GM21367 (cell line): ENCODE data around the gene CMTM3.
"Not testable (repeated sequence)": the region's sequence is repeated elsewhere in the genome, so short reads cannot be mapped to it uniquely, and the experiment has no call there.

Experiments
- ATAC-seq: cut with Tn5 transposase; IDR thresholded peaks from one replicate; pipeline ENCODE4 v1.9.1; 2021; ENCODE audit not compliant: unreplicated experiment

The CMTM3 gene, protein sequence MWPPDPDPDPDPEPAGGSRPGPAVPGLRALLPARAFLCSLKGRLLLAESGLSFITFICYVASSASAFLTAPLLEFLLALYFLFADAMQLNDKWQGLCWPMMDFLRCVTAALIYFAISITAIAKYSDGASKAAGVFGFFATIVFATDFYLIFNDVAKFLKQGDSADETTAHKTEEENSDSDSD

DNA sequence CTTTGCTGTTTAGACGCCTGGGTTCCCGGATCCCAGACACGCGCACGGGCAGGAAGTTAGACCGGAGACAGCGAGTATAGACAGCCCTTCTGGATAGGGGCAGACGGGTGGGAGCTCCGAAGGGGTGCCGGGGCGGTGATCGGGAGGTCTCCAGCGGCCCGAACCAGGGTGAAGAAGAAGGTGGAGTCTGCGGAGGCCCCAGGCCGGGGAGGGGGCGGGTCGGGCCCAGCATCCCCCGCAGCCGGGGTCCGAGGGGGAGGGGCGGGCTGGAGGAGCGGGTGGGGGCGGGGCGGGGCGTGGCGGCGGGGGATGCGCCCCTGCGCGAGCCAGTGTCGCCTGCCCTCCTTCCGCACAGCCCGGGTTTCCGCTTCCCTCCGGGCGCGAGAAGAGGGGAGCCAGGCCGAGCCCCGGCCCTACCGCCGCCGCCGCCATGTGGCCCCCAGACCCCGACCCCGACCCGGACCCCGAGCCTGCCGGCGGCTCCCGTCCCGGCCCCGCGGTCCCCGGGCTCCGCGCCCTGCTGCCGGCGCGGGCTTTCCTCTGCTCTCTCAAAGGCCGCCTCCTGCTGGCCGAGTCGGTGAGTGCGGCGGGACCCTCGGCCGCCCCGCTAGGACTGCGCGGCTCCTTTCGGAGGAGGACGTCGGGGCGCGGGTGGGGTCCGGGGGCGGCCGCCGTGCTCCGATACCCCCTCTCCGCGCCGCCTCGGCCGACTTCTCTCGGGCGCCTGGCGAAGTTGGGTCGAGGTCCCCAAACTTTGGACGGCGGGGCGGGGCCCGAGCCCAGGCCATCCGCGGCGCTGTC, at the start of gene CMTM3:
Gene CMTM3, plus strand, starts transcription at position 329 of the 801 bp plus-strand sequence. Its CDS starts 102 bp downstream, at position 431.
- ATAC-seq: peak; percentile 36

DNA sequence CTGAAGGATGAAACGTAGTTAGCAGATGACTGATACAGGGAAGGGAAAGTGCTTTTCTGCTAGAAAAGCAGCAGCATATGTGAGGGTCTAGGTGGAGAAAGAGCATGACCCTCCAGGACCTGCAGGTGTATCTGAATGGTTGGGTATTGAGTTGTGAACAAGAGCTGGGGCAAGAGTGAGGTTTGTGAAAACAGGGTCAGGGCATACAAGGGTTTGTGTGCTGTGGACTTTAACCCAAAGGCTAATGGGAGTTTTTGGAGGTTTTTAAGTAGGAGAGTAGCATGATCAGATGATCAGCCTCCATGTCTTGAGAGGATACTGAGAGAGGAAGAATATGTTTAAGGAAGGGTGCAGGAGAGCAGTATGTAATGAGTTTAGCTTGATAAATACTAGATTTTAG, 44.4 kb upstream of the CMTM3 start:
- ATAC-seq: no peak

DNA sequence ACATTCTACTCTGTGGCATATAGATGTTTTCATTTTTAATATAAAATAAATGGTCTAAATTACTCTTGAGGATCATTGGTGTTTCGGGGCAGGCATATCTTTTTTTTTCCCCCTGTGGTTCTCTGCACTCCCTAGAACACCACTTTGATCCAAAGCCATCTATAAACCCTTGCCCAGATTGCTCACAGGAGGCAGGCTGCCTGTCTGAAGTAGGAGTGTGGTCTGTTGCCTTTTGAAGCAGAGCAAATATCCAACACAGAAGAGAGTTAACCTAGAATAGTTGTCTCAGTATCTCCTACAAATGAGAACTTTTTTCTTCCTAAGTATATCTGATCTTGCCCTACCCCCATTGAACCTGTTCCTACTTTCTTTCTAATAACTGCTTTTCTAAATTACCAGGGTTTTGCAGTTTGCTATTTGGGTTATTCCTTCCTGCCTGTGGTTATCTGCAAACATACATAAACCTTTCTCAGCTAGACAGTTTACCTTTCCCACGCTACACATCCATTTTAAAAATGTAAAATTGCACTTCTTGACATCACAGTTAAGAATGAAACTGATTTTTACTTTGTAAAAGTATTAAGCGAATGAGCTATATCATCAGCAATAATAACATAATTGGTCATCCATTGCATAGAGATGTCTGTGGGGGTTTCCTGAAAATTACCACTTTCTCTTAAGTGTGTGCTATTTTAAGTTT, 43.0 kb upstream of the CMTM3 start:
- no peak for ATAC-seq

DNA sequence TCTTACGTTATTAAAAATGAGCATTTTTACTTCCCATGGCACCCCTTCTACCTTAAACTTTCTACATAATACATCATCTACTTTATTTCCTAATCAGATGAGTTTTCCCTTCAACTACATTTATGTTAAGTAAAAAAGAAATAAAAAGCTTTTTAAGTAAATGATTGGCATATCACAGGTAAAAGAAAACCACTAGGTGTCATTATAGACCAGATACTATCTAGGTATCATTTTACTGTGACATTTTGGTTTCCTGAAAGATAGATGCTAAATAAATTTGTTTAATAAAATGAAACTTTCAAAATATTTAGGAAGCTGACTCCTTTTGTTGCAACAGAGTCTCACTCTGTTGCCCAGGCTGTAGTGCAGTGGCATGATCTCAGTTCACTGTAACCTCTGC, 42.1 kb upstream of the CMTM3 start:
- no peak for ATAC-seq

DNA sequence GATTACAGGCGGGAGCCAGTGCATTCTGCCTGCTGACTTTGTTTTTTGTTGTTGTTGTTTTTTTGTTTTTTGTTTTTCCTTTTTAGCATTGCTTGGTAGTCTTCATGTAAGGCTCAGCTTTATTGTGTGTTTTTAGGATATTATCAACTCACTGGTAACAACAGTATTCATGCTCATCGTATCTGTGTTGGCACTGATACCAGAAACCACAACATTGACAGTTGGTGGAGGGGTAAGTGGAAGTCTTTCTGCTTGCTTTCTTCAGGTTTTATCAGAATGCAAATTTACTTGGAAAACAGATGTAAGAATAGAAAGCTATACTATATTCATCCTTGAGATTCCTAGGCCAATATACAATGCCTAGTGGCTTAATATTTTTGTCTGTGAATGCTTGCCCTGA, 41.5 kb upstream of the CMTM3 start:
- no peak for ATAC-seq

DNA sequence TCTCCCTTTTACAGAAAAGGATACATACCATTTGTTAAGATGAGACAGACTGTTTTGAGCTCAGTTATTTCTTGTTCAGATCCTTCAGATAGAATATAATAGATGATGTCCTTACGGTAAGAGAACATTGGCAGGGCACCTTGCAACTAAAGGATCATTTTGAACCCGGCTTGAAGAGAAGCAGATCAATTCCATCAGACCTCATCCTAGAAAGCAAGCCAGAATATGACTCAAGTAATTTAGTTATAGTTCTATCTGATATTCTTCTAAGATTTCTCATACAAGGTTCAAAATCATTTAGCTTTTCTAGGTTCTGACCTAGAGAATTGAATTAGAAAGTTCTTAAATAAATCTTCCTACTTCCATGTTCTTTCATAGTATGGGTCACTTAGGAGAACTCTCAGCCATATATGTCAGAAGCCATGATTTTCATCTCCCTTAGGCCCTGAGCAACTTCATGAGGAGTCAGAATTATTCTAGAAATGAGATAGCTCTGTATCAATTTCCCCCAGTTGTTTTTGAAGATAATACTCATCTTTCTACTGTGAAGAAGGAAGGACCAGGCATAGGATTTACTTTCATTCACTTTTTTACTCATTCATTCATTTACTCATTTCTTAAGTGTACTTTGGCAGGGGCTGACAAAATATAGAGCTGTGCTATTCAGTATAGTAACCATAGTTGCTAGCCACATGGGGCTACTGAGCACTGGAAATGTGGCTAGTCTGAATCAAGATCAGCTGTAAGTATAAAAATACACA, 40.8 kb upstream of the CMTM3 start:
- ATAC-seq: no peak

DNA sequence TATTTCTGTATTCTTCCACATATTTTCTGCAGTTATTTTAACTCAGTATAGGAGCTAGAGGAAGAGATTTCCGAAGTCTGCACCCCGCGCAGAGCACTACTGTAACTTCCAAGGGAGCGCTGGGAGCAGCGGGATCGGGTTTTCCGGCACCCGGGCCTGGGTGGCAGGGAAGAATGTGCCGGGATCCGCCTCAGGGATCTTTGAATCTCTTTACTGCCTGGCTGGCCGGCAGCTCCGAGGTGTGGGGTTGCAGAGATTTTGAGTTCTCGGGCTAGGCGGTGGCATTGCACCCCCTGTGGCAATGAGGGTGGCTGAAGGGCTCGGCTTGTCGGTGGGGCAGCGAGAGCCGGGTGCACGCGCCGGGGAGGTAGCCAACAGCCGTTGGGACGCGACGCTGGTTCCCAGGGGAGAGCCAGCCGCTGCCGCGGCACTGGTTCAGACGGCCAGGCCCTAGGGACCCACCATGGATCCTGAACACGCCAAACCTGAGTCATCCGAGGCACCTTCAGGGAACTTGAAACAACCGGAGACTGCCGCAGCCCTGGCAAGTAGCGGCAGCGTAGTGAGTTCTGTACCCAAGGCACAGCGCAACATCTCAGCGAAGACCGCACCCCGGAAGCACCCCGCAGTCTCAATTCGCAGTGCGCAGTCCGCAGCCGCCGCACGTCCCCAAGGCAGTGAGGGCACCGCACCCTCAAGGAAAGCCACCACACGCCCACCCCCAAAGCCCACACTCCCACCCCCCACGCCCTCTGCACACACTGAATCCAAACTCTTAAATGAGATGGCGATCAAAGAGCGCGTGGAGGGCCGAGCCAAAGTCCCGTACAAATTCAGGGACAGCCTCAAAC, 38.2 kb upstream of the CMTM3 start, which contains the start of gene CMTM1:
Gene CMTM1, plus strand, starts transcription at position 389 of the 851 bp plus-strand sequence. Its CDS starts 75 bp downstream, at position 464.
- no peak for ATAC-seq

DNA sequence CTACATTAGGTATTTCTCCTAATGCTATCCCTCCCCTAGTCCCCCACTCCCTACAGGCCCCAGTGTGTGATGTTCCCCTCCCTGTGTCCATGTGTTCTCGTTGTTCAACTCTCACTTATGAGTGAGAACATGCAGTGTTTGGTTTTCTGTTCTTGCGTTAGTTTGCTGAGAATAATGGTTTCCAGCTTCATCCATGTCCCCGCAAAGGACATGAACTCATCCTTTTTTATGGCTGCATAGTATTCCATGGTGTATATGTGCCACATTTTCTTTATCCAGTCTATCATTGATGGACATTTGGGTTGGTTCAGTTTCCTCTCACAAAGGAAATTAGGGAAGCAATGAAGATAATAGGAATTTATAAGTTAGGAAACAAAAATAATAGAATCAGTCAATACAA, 37.2 kb upstream of the CMTM3 start:
- ATAC-seq: not testable (repeated sequence)

DNA sequence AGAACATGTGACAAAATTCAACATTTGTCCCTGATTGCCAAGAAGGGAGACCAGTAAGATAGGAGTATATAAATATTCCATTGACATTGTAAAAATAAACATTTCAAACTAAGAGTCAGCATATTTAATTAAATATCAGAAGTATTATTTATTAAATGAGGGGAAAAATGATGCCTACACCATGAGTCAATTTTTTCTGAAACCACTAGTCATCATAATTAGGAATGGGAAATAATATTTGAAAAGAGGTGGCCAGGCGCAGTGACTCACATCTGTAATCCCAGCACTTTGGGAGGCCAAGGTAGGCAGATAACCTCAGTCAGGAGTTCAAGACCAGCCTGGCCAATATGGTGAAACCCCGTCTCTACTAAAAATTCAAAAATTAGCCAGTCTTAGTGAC, 36.1 kb upstream of the CMTM3 start:
- ATAC-seq: no peak

DNA sequence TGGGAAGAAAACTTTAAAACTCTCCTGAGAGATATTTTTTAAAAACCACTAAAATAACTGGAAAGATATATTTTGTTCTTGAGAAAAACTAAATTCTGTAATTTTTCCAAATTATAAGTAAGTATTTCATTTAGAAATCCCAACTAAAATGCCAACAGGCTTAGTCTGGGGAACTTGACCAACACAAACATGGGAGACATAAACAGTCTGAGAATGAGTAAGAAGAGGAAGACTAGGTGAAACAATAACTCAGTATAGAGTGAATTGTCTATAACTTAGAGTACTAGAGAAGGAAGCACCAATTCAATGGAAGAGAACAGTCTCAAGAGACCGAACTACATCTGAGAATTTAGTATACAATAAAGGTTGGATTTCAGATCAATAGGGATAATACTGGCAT, 35.4 kb upstream of the CMTM3 start:
- no peak for ATAC-seq

DNA sequence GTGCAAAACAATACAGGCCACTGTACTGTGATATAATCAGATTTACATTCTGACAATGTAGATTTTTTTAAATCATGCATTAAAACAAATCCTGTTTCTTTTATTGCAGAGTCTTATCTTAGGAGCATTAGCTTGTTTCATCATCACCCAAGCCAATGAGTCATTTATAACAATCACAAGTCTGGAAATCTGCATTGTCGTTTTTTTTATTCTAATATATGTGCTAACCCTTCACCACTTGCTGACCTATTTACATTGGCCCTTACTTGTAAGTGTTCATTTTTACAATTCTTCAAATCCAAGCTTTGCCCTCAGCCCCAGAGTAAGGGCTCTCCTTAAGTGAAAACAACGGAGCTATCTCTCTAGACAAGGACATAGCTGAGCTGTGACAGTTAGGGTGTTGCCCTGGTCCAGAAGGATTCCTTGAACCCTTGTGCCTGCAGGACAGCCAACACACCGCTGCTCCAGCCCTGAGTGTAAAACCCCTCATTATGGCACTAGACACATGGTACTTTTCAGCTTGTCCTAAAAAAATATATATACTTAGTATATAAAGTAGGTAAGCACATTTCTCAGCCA, 34.6 kb upstream of the CMTM3 start:
- ATAC-seq: no peak

DNA sequence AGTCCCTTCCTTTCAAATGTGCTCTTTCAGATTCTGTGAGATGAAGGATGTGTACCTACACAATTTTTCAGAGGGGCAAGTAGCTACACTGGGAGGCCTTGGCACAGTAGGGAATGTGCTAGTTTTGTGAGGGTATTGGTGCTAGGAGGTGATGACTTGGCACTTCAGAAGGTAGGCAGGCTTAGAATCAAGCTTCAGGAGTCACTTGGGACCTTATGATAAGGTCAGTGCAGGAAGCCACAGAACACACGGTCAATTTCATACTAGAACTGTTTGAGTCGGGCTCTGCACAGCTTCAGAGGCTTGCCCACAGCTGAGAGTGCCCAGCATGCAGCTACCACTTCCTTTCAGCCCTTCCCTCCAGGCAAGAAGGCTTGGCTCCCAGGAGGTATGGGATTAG, 32.1 kb upstream of the CMTM3 start:
- no peak for ATAC-seq

DNA sequence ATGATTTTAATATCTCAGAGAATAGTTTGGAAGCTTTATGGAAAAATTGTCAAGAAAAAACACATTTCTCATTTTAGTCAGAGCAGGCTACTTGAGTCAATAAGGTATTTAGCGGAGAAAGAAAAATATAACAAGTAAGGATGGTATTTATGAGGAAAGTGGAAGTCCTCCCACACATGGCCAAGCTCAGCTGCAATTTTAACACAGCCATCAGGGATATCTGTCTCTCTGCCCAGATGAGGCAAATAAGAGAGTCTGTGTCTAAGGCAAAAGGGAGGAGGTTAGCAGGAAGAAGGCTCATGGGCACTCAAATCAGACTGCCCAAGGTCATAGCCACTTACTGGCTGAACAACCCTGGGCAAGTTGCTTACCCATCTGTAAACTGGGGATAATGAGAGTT, 30.4 kb upstream of the CMTM3 start:
- no peak for ATAC-seq

DNA sequence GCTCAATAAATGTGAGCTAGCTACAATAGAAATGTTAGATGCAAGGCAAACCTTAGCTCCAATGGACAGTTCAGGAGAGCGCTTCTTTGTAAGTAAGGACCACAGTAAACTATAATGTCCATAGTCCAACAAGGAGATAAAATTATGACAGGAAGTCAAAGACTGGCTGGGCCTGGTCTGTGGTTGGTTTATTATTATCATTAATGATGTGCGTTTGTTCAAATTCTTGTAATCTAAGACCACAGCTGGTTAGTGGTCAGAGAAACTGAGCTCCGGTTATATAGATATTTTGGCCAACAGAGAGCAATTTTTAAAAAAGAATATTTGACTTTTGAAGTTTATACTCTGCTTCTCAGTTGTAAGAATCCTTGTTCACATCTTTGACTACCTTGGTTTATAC, 30.0 kb upstream of the CMTM3 start:
- no peak for ATAC-seq

DNA sequence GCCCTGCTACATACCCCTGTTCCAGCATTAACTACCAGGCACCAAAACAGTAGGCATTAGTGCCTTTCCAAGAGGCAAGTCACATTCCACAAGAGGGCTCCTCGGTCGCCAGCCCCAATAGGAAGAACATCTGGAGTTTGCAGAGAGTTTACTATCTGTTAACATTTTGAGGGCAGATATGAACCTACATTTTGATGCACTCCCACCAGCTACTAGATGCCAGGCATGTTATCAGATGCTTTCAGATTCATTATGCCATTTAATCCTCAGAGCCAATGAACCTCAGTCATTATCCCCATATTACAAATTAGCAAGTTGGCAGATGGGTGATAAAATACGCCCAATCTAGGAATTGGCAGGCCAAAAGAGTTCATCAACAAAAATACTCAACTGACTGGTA, 29.4 kb upstream of the CMTM3 start:
- ATAC-seq: no peak

DNA sequence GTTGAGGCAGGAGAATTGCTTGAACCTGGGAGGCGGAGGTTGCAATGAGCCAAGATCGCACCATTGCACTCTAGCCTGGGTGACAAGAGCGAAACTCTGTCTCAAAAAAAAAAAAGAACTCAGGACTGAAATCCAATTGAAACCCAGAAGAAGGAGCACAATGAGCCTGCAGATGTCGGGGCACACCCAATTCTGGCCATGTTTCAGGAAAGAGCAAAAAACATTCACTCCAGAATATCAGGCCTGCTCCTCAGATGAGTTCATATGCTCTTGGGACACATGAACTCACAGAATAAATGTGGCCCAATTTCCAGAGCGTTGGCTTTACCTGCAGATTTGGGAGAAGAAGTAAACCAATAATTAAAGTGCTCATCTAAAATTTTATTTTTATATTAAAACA, 28.2 kb upstream of the CMTM3 start:
- ATAC-seq: no peak

DNA sequence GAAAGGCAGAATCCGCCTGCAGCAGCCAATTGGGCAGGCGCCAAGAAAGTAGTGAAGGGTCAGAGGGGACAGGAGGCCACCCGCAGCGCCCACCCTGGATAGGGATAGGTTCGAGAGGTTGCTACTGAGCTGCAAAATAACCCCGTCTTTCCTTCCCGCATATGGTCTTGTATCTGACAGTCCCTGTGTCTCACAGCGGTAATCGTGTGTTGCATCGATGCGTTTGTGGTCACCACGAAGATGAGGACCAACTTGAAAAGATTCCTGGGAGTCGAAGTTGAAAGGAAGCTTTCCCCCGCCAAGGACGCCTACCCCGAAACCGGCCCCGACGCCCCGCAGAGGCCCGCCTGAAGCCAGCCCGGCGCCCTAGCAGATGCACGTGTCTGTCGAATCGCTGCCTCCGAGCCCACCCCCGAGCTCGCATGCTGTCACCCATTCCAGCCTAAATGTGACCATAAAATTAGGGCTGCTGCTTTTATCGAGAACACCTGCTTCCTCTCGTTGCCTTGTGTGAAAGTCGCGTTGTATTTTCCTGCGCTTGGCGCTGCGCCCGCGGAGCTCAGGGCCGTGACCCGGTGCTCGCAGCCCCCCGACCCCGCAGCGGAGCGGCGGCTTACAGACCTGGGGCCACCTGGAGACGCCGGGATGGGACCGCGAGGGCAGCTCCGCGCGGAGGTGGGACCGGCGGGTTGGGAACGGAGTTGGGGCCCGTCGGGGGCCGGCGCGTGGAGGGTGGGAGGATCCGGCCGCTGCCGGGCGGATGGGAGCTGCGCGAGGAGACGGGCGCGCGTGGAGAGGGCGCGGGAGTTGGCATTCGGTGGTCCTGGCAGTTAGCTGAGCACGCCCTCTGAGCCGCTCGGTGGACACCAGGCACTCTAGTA, 25.6 kb upstream of the CMTM3 start, which contains the start of gene CMTM2:
Gene CMTM2, plus strand, starts transcription at position 813 of the 881 bp plus-strand sequence. CDS start 145 bp downstream, outside the sequence.
- ATAC-seq: no peak

DNA sequence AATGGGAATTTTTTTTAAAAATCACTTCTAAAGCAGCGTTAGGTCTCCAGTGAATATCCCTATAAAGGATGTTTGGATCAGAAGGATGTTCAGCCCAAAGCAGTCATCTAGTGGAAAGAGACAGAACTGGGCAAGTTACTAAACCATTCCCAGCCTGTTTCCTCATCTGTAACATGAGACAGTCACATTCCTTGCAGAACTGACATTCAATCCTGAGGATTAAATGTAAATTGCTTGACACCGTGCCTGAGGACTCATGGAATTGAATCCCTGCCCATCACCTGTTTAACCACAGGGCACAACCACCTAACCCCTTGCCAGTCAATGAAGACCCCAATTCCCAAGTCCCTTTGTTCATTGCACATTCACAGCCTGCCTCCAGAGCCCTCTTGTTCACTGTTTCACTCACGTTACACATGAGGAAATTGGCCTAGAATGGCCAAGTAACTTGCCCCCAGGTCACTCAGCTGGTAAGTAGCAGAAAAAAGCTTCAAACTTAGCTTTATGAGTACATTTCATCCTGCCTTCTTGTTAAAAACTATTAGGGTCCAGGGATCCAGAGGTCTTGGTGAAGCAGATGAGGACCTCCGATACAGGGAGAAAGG, 23.8 kb upstream of the CMTM3 start:
- no peak for ATAC-seq
